H1 (cell line): ENCODE data around the gene C2.

ENCODE experiments used
- ASH2L ChIP-seq: fragments of 200-600, 300-600 bp; sonication (generic); IDR thresholded peaks from one replicate; pipeline ENCODE4 v1.7.1; 2017; ENCODE audit warnings: low read length
- ATF2 ChIP-seq: IDR thresholded peaks from 2 replicates; pipeline ENCODE4 v1.6.1; 2012; ENCODE audit warnings: low read length, inconsistent platforms
- BRCA1 ChIP-seq: IDR thresholded peaks from 2 replicates; pipeline ENCODE4 v1.6.1; 2012; ENCODE audit warnings: low read depth, low read length, improper control_type of control experiment
- CHD2 ChIP-seq: IDR thresholded peaks from 2 replicates; pipeline ENCODE4 v1.6.1; 2012; ENCODE audit warnings: low read length, improper control_type of control experiment
- CREB1 ChIP-seq: IDR thresholded peaks from 2 replicates; pipeline ENCODE4 v1.6.1; 2012; ENCODE audit warnings: inconsistent platforms
- CTCF ChIP-seq, 3 experiments: IDR thresholded peaks; 1 replicate in 2 of 3; 2 replicates in 1 of 3; pipeline versions ENCODE4 v1.5.1 to v1.6.1; 2011; ENCODE audit warnings: low read length in 3 of 3, mild to moderate bottlenecking in 3 of 3, inconsistent platforms in 2 of 3, low read depth in 1 of 3, moderate library complexity in 1 of 3; ENCODE audit not compliant: insufficient read depth in 1 of 3; ENCODE audit errors: control extremely low read depth in 1 of 3
- E2F6 ChIP-seq: IDR thresholded peaks from 2 replicates; pipeline ENCODE4 v1.6.1; 2012; ENCODE audit warnings: inconsistent platforms
- EP300 ChIP-seq, 2 experiments: IDR thresholded peaks; 1 replicate in 1 of 2; 2 replicates in 1 of 2; pipeline ENCODE4 v1.6.1; 2011 to 2012; ENCODE audit warnings: low read depth in 2 of 2, low read length in 2 of 2, mild to moderate bottlenecking in 2 of 2, borderline replicate concordance in 1 of 2, inconsistent platforms in 1 of 2, moderate library complexity in 1 of 2
- EZH2 ChIP-seq: fragments of 200-600 bp; sonication (generic); IDR thresholded peaks from 2 replicates; pipeline ENCODE4 v1.7.1; 2012; ENCODE audit warnings: low read depth, mild to moderate bottlenecking, moderate library complexity, low read length, inconsistent platforms; ENCODE audit not compliant: severe bottlenecking
- JUND ChIP-seq: IDR thresholded peaks from 2 replicates; pipeline ENCODE4 v1.6.1; 2011; ENCODE audit warnings: mild to moderate bottlenecking, improper control_type of control experiment, low read length
- NRF1 ChIP-seq: IDR thresholded peaks from 2 replicates; pipeline ENCODE4 v1.6.1; 2011; ENCODE audit warnings: mild to moderate bottlenecking, low read depth, low read length, improper control_type of control experiment
- POLR2A ChIP-seq, 2 experiments: IDR thresholded peaks; 1 replicate in 1 of 2; 2 replicates in 1 of 2; pipeline ENCODE4 v1.6.1; 2011; ENCODE audit warnings: low read depth in 2 of 2, low read length in 2 of 2, mild to moderate bottlenecking in 2 of 2; ENCODE audit errors: control extremely low read depth in 1 of 2
- SIN3A ChIP-seq, 2 experiments: IDR thresholded peaks in 1 of 2; conservative IDR thresholded peaks in 1 of 2; 2 replicates each; pipeline ENCODE4 v1.6.1; 2011 to 2012; ENCODE audit warnings: low read length in 2 of 2, improper control_type of control experiment in 1 of 2, low read depth in 1 of 2, mild to moderate bottlenecking in 1 of 2
- USF2 ChIP-seq: IDR thresholded peaks from 2 replicates; pipeline ENCODE4 v1.6.1; 2011; ENCODE audit warnings: low read length, improper control_type of control experiment

GRCh38 chr6:31940256-31940664 is 12.7 kb downstream of the C2 start:
- TF ChIP-seq ATF2 (no peak), ASH2L (no peak), E2F6 (no peak), POLR2A (IDR thresholded peaks at IDR 0.05; ENCODE audit: control extremely low read depth in 1 of 2, low read depth in 2 of 2, low read length in 2 of 2) (no peak), CTCF (IDR thresholded peaks at IDR 0.05; ENCODE audit: control extremely low read depth in 1 of 3, insufficient read depth in 1 of 3, low read depth in 1 of 3, low read length in 3 of 3) (no peak), SIN3A (conservative IDR thresholded peaks at IDR 0.05 in 1 of 2, IDR thresholded peaks at IDR 0.05 in 1 of 2; ENCODE audit: low read depth in 1 of 2, low read length in 2 of 2) (no peak), BRCA1 (no peak), EP300 (IDR thresholded peaks at IDR 0.05; ENCODE audit: borderline replicate concordance in 1 of 2, low read depth in 2 of 2, low read length in 2 of 2) (no peak), CHD2 (no peak), NRF1 (no peak), JUND (no peak), EZH2 (no peak), USF2 (no peak), CREB1 (no peak)
